Immature natural killer cell (primary cell): ENCODE results near the gene TMED5. TPM values are rescaled to one million over a fixed set of nuclear protein-coding genes. Genes with fewer than 3 reads are reported as not detected.
"Not testable (repeated sequence)": the region's sequence is repeated elsewhere in the genome, so short reads cannot be mapped to it uniquely, and the experiment has no call there.

Experiments used
- DNase-seq, 3 donors: peaks; one replicate each; pipeline ENCODE4 v3.0.0; 2022; ENCODE audit warnings: mixed read lengths in 1 of 3
- H3K27ac Mint-ChIP-seq, 6 donors: one replicate each; pipeline ENCODE4 v1.8.0; 2020; ENCODE audit warnings: mixed read lengths in 6 of 6, mild to moderate bottlenecking in 5 of 6, inconsistent platforms in 4 of 6, moderate library complexity in 3 of 6
- H3K27me3 Mint-ChIP-seq, 3 donors: one replicate each; pipeline ENCODE4 v1.8.0; 2020 to 2021; ENCODE audit warnings: low read depth in 3 of 3, mild to moderate bottlenecking in 3 of 3, mixed read lengths in 3 of 3, moderate library complexity in 3 of 3, inconsistent platforms in 1 of 3
- H3K36me3 Mint-ChIP-seq, 3 donors: one replicate each; pipeline ENCODE4 v1.8.0; 2020; ENCODE audit warnings: mixed read lengths in 3 of 3, inconsistent platforms in 2 of 3, mild to moderate bottlenecking in 2 of 3
- H3K4me1 Mint-ChIP-seq, 2 donors: one replicate each; pipeline ENCODE4 v1.8.0; 2020; ENCODE audit warnings: inconsistent platforms in 2 of 2, mild to moderate bottlenecking in 2 of 2, mixed read lengths in 2 of 2, moderate library complexity in 1 of 2
- H3K4me3 Mint-ChIP-seq, 5 donors: one replicate each; pipeline ENCODE4 v1.8.0; 2020; ENCODE audit warnings: mild to moderate bottlenecking in 5 of 5, mixed read lengths in 5 of 5, inconsistent platforms in 3 of 5, moderate library complexity in 3 of 5
- H3K9me3 Mint-ChIP-seq, 6 donors: one replicate each; pipeline ENCODE4 v1.8.0; 2020; ENCODE audit warnings: mild to moderate bottlenecking in 6 of 6, mixed read lengths in 6 of 6, inconsistent platforms in 4 of 6, moderate library complexity in 3 of 6
- polyA plus RNA-seq, 3 donors: library from polyadenylated mRNA; unstranded; fragments of 300-500 nt; fragmentation: Illumina TruSeq; gene quantifications; one replicate each; pipeline ENCODE4 v1.2.3, GENCODE V29; 2021

The TMED5 gene
- 10 to 100 TPM; 27.1 to 44.8 (median 32.6) TPM for polyA plus RNA-seq

DNA sequence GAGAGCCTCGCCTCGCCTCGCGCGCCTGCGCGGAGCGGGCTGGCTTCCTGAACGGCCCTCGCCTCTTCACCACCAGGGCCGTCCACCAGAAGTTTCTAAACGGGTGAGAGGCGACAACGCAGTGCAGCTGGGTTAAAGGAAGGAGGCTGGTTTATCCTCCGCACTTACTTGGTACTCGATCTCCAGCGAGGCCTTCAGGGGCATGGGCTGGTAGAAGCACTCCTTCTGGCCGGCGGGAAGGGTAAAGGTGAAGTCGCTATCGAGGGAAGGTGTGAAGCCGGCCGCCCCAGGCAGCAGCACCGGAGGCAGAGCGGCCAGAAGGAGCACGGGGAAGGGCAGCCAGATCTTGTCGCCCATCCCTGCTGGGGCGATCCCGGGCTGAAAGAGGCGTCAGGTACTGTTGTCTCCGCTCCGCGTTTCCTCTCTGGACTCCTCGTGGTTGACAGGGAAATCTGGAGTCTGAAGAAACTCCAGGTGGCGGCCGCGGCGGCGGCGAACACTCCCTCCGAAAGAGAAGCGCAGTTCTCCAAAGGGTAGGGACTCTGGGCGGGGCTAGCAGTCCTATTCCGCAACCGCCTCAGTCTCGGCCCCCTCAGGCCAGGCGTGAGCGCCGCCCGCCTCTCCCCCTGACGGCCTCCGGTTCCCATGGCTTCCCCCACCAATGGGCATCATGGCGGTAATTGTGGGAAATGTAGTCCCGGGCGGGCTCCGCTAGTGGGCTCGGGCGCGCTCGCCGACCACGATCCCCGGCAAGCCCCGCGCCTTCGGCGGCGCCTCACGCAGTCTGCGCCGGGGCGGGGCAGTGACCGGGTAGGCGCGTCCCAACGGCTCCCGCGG is at the start of gene TMED5:
Gene TMED5, minus strand, starts transcription at position 528 of the 837 bp plus-strand sequence. Its CDS starts 171 bp downstream, at position 357.
- H3K4me3 Mint-ChIP-seq, result peak within 1 kb of the TSS; percentile 94 to 99 (median 96)
- H3K36me3 Mint-ChIP-seq, result no peaks in the 10 kb centered on the region
- H3K27me3 Mint-ChIP-seq, result peaks cover 15 to 17% (median 15%) of the 10 kb centered on the region in 3 donors
- no peaks in the 10 kb centered on the region for H3K9me3 Mint-ChIP-seq
- peaks cover 53 to 66% of the 10 kb centered on the region in 2 donors for H3K4me1 Mint-ChIP-seq
- peak; percentile 98 to 99 (median 98) for DNase-seq
- peak within 1 kb of the TSS; percentile 96 to 100 (median 98) for H3K27ac Mint-ChIP-seq

DNA sequence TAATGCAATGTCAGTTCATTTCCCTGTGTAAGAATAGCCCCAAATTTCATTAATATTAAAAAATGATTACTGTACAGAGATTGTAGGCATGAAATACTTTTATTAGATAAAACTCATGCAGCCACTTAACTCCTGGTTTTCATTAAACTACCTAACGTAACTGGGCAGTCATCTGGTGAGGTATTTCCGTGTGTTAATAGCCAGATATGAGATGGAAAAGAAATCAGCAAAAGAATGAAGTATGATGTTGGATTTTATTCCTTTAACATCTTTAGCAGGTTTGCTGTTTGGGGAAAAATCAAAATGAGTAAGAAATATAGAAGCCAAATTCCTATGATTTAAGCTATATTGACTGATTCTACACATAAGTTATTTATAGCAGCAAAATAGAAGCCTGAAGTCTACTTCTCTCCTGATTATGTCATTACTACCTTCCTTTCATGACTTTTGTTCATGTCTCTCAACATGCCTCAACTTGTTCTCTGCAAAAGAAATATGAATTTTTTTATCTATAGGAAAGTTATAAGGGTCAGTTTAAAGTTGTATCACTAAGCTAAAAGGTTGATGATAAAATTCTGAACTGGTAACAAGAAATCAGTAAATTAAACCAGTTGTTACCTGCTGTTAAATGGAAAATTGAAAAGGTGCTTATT is 42.9 kb upstream of the TMED5 start:
- no peaks in the 10 kb centered on the region for H3K27me3 Mint-ChIP-seq
- H3K9me3 Mint-ChIP-seq, result no peaks in the 10 kb centered on the region
- H3K4me1 Mint-ChIP-seq, result peaks cover 12 to 20% of the 10 kb centered on the region in 2 donors
- peaks cover 5 to 37% (median 28%) of the 10 kb centered on the region in 3 donors for H3K36me3 Mint-ChIP-seq
- H3K4me3 Mint-ChIP-seq, result no peak overlapping the region
- DNase-seq, result no peak
- H3K27ac Mint-ChIP-seq, result no peak overlapping the region

DNA sequence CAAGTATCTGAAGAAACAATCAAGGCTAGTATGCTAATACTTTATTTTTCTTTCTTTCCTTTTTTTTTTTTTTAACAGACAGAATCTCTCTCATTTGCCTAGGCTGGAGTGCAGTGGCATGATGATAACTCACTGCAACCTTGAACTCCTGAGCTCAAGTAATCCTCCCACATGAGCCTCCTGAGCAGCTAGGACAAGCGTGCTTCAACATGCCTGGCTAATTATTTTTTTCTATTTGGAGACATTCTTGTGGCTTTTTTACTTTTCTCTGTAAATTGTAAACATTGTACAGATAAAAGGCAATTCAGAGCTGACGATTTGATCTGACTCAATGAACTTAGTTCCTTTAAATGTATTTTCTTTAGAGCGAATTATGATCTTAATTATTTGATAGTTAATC is 41.7 kb upstream of the TMED5 start:
- no peaks in the 10 kb centered on the region for H3K27me3 Mint-ChIP-seq
- no peak overlapping the region for H3K4me3 Mint-ChIP-seq
- peaks cover 5 to 44% (median 35%) of the 10 kb centered on the region in 3 donors for H3K36me3 Mint-ChIP-seq
- H3K4me1 Mint-ChIP-seq, result peaks cover 12 to 20% of the 10 kb centered on the region in 2 donors
- no peak overlapping the region for H3K27ac Mint-ChIP-seq
- no peaks in the 10 kb centered on the region for H3K9me3 Mint-ChIP-seq
- no peak for DNase-seq

DNA sequence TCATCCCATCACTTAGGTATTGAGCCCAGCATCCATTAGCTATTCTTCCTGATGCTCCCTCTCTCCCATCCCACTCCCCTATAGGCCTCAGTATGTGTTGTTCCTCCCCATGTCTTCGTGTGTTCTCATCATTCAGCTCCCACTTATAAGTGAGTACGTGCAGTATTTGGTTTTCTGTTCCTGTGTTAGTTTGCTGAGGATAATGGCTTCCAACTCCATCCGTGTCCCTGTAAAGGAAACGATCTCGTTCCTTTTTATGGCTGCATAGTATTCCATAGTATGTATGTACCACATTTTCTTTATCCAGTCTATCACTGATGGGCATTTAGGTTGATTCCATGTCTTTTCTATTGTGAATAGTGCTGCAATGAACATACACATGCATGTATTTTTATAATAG is 40.5 kb upstream of the TMED5 start:
- H3K4me3 Mint-ChIP-seq, result not testable (repeated sequence)

DNA sequence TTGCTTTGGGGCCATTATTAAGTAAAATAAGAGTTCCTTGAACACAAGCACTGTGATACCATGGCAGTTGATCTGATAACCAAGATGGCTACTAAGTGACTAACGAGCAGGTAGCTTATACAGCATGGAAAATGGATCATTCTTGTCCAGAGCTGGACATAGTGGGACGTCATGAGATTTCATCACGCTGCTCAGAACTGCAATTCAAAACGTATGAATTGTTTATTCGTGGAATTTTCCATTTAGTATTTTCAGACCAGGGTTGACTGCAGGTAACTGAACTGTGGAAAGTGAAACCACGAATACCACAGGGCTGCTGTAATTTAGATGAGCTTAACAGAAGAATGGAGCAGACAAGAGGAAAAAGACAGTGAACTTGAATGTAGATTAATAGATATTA is 39.2 kb upstream of the TMED5 start:
- DNase-seq, result no peak
- Mint-ChIP-seq H3K4me1 (peaks cover 12 to 20% of the 10 kb centered on the region in 2 donors), H3K27ac (peak overlapping the region in 2 of 6 donors; percentile 15 to 57)

More for the DNA sequence above, 40.5 kb upstream of the TMED5 start:
- not testable (repeated sequence) for DNase-seq, H3K27me3 Mint-ChIP-seq, H3K9me3 Mint-ChIP-seq
- peak overlapping the region in 1 of 6 donors; percentile 11 for H3K27ac Mint-ChIP-seq
- peaks cover 0 to 42% (median 39%) of the 10 kb centered on the region in 3 donors for H3K36me3 Mint-ChIP-seq
- peaks cover 12 to 20% of the 10 kb centered on the region in 2 donors for H3K4me1 Mint-ChIP-seq

DNA sequence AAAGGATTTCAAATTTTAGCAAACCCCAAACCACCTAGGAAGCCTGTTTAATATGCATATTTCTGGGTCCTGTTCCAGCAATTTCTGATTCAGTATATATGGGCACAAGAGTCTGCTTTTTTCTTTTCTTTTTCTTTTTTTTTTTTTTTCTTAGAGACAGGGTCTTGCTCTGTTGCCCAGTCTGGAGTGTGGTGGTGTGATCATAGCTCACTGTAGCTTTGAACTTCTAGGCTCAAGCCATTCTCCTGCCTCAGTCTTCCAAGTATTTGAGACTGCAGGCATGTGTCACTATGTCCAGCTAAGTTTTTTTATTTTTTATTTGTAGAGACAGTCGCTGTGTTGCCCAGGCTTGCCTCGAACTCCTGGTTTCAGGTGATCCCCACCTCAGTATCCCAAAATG is 35.1 kb upstream of the TMED5 start:
- no peak for DNase-seq
- no peak overlapping the region for H3K27ac Mint-ChIP-seq
- no peak overlapping the region for H3K4me3 Mint-ChIP-seq
- peaks cover 12 to 15% of the 10 kb centered on the region in 2 donors for H3K4me1 Mint-ChIP-seq
- H3K36me3 Mint-ChIP-seq, result peaks cover 7 to 35% (median 29%) of the 10 kb centered on the region in 3 donors
- no peaks in the 10 kb centered on the region for H3K9me3 Mint-ChIP-seq
- no peaks in the 10 kb centered on the region for H3K27me3 Mint-ChIP-seq

More for the DNA sequence above, 39.2 kb upstream of the TMED5 start:
- peak overlapping the region; percentile 44 to 62 (median 51) for H3K4me3 Mint-ChIP-seq
- H3K36me3 Mint-ChIP-seq, result peaks cover 0 to 42% (median 37%) of the 10 kb centered on the region in 3 donors
- no peaks in the 10 kb centered on the region for H3K27me3 Mint-ChIP-seq
- no peaks in the 10 kb centered on the region for H3K9me3 Mint-ChIP-seq

DNA sequence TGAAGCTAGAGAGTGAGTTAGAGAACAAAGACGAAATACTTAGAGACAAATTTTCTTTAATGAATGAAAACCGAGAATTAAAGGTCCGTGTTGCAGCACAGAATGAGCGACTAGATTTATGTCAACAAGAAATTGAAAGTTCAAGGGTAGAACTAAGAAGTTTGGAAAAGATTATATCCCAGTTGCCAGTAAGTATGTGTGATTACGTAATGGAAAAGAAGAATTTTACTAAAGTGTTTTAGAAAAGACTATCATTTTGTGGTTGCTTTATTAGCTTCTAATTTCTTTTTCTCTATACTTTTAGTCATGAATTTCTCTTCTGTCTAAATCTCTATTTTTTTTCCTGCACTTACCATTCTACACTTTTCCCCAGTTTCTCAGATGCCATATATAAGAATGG is 27.0 kb upstream of the TMED5 start:
- Mint-ChIP-seq H3K4me3 (no peak overlapping the region), H3K27me3 (no peaks in the 10 kb centered on the region), H3K27ac (no peak overlapping the region), H3K4me1 (no peaks in the 10 kb centered on the region), H3K9me3 (no peaks in the 10 kb centered on the region), H3K36me3 (peaks cover 12 to 28% (median 19%) of the 10 kb centered on the region in 3 donors)
- DNase-seq, result no peak

DNA sequence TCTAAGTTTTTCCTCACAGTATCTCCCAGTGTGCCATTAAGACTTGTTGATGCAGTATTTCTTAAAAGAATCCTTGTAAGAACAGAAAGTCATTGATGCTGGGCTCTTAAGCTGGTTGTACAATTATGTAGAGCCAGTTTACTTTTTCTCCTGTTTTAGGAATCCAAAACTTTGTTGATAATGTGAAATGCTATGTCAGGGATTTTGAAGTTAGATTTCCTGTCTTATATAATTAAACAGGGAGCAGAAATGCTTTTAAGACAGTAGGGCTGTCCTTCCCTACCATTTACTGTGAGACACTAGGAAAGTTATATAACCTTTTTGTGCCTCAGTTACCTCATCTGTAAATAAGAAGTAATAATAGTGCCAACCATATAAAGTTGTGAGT is 26.3 kb upstream of the TMED5 start:
- no peaks in the 10 kb centered on the region for H3K4me1 Mint-ChIP-seq
- no peaks in the 10 kb centered on the region for H3K27me3 Mint-ChIP-seq
- no peaks in the 10 kb centered on the region for H3K9me3 Mint-ChIP-seq
- no peak for DNase-seq
- no peak overlapping the region for H3K27ac Mint-ChIP-seq
- H3K36me3 Mint-ChIP-seq, result peaks cover 12 to 28% (median 19%) of the 10 kb centered on the region in 3 donors
- H3K4me3 Mint-ChIP-seq, result no peak overlapping the region

DNA sequence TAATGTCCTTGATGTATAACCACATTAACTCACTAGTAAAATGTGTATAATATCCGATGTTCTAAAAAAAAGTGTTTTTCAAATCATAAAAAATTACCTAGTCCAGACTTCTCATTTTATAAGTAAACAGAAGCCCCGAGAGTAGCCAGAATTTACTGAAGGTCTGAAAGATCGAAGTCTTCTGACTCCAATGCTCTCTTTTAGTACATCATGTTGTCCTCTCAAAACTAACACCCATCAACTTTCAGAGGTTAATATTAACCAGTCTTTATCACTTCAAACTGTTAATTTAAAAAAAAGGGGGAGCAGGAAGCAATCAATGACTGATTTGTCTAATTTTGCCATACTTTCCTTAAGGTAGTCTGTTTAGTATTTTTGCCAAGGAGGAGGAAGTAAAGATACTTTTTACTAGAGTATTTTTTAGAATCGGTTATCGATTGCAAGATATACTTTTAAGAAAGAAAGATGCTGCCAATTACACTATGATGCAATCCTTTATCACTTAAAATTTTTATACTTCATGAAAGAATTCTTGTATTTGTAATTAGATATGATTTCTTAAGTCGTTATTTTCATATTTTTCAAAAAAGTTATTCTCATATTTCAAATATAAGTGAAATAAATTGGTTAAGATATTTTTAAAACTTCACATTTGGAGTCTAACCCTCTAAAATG is 25.8 kb upstream of the TMED5 start:
- Mint-ChIP-seq H3K27ac (no peak overlapping the region), H3K4me1 (no peaks in the 10 kb centered on the region), H3K9me3 (no peaks in the 10 kb centered on the region), H3K27me3 (no peaks in the 10 kb centered on the region), H3K4me3 (no peak overlapping the region), H3K36me3 (peaks cover 12 to 28% (median 19%) of the 10 kb centered on the region in 3 donors)
- no peak for DNase-seq

DNA sequence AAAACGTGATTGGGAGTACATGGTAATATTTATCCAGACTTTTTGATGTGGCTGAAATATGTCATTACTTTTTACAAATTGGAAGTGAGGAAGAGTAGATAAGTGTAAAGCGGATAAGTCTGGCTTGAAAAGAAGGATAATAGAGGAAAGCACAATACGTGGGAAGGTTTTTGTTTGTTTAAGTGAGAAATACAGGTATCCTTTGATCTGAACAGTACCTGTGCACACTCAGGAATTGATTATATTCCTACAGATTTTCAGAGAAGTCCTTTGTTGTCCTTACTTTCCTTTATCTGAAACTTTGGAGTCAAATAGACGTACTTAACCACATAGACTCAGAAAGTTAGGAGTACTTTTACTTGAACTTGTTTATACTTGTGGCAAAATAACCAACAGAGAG is 20.5 kb upstream of the TMED5 start:
- H3K27me3 Mint-ChIP-seq, result no peaks in the 10 kb centered on the region
- H3K27ac Mint-ChIP-seq, result no peak overlapping the region
- H3K4me1 Mint-ChIP-seq, result no peaks in the 10 kb centered on the region
- no peak for DNase-seq
- H3K36me3 Mint-ChIP-seq, result peaks cover 14 to 26% (median 16%) of the 10 kb centered on the region in 3 donors
- H3K9me3 Mint-ChIP-seq, result no peaks in the 10 kb centered on the region
- no peak overlapping the region for H3K4me3 Mint-ChIP-seq

DNA sequence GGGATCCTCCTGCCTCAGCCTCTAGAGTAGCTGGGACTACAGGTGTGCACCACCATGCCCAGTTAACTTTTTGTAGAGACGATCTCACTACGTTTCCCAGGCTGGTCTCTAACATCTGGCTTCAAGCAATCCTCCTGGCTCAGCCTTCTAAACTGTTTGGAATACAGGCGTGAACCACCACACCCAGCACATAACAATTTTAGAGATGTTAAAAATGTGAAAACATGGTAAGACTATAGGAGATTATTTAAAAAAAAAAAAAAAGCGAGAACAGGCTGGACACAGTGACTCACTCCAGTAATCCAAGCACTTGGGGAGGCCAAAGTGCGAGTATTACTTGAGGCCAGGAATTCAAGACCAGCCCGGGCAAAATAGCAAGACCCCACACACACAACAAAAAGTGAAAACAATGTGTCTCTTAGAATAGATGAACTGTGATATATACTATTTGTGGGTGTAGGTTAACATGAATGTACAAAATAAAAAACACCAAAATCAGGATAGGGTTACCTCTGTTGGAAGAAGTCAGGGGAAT is 19.9 kb upstream of the TMED5 start:
- no peak overlapping the region for H3K27ac Mint-ChIP-seq
- H3K36me3 Mint-ChIP-seq, result peaks cover 14 to 30% (median 17%) of the 10 kb centered on the region in 3 donors
- no peak for DNase-seq
- no peaks in the 10 kb centered on the region for H3K9me3 Mint-ChIP-seq
- no peaks in the 10 kb centered on the region for H3K27me3 Mint-ChIP-seq
- peaks cover 0 to 3% of the 10 kb centered on the region in 2 donors for H3K4me1 Mint-ChIP-seq
- H3K4me3 Mint-ChIP-seq, result no peak overlapping the region

DNA sequence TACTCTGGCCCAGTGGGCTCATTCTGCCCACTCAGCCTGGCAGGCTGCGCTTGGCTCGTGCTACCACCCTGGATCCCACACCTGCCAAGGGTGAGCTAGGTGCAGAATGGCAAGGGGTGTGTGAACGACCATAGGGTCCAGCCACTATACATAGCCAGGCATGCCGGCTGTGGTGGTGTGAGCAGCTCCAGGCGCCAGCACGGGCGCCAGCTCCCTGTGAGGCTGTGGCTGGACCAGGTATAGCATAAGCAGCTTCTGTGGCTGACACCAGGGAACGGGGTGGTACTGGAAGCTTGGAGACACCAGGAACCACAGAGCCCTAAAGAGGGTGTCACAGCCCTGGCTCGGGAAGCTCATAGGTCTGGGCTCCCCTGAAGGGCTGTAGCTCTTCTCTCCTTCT is 18.9 kb upstream of the TMED5 start:
- no peak for DNase-seq
- no peaks in the 10 kb centered on the region for H3K9me3 Mint-ChIP-seq
- no peak overlapping the region for H3K4me3 Mint-ChIP-seq
- no peaks in the 10 kb centered on the region for H3K27me3 Mint-ChIP-seq
- H3K4me1 Mint-ChIP-seq, result peaks cover 7 to 12% of the 10 kb centered on the region in 2 donors
- H3K36me3 Mint-ChIP-seq, result peaks cover 14 to 37% (median 19%) of the 10 kb centered on the region in 3 donors
- no peak overlapping the region for H3K27ac Mint-ChIP-seq

DNA sequence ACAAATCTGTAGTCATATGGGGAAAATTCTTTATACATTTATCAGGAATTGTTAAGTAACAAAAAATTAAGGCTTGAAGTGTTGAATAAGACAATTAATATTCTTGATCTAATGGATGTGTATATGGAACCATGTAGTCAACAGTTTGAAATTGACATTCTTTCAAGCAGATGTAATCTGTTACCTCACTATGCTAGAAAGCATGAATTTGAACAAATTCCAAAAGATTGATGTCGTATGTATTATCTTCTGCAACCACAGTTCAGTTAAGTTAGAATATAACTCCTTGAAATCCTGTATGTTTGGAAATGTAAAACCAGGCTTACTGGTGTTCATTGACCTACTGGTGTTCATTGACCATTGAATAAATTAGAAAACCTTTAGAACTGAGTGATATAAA is 16.4 kb upstream of the TMED5 start:
- H3K27ac Mint-ChIP-seq, result no peak overlapping the region
- no peaks in the 10 kb centered on the region for H3K27me3 Mint-ChIP-seq
- H3K4me3 Mint-ChIP-seq, result no peak overlapping the region
- peaks cover 14 to 37% (median 23%) of the 10 kb centered on the region in 3 donors for H3K36me3 Mint-ChIP-seq
- peaks cover 7 to 12% of the 10 kb centered on the region in 2 donors for H3K4me1 Mint-ChIP-seq
- DNase-seq, result no peak
- H3K9me3 Mint-ChIP-seq, result no peaks in the 10 kb centered on the region
